ENCODE data around the gene MB21D2.

The MB21D2 gene

GRCh38 chr3:192930577-192930976 lies 12.9 kb upstream of the MB21D2 start:
- no peaks in the 10 kb centered on the region for H3K9me2 ChIP-seq (replicated peaks; ENCODE audit: insufficient read depth, low read length)
- no peak overlapping the region for H2AFZ ChIP-seq (ENCODE audit: low read depth, low read length, severe bottlenecking)
- no peak overlapping the region for H3K4me2 ChIP-seq (ENCODE audit: low read depth, low read length, poor library complexity, severe bottlenecking)
- no peak overlapping the region for H3K9ac ChIP-seq (ENCODE audit: low read length)
- H3F3A ChIP-seq (ENCODE audit: insufficient read depth), result no peaks in the 10 kb centered on the region
- no peaks in the 10 kb centered on the region for H3K79me2 ChIP-seq (ENCODE audit: insufficient read depth, low read length)
- H3K36me3 ChIP-seq (ENCODE audit: low read length), result no peaks in the 10 kb centered on the region
- no peaks in the 10 kb centered on the region for H4K20me1 ChIP-seq (ENCODE audit: low read depth, low read length)
- TF ChIP-seq CTCF (IDR thresholded peaks at IDR 0.05; ENCODE audit: insufficient read depth, low read length, poor library complexity, severe bottlenecking), result no peak
- TF ChIP-seq EZH2phosphoT487 (conservative IDR thresholded peaks at IDR 0.05; ENCODE audit: low read length), result no peak
- H3K9me3 ChIP-seq (ENCODE audit: insufficient read depth, low read length), result no peaks in the 10 kb centered on the region
- no peak overlapping the region for H3K27ac ChIP-seq (ENCODE audit: low read depth, low read length)
- H3K4me3 ChIP-seq (ENCODE audit: insufficient read depth, low read length, poor library complexity, severe bottlenecking), result no peak overlapping the region
- no peaks in the 10 kb centered on the region for H3K27me3 ChIP-seq (ENCODE audit: low read length)

- H3F3A ChIP-seq (ENCODE audit: insufficient read depth), result no peaks in the 10 kb centered on the region
- H3K9me2 ChIP-seq (replicated peaks; ENCODE audit: insufficient read depth, low read length), result no peaks in the 10 kb centered on the region
- H3K9me3 ChIP-seq (ENCODE audit: insufficient read depth, low read length), result no peaks in the 10 kb centered on the region
- H4K20me1 ChIP-seq (ENCODE audit: low read depth, low read length), result no peaks in the 10 kb centered on the region
- H3K79me2 ChIP-seq (ENCODE audit: insufficient read depth, low read length), result no peaks in the 10 kb centered on the region
- no peak for TF ChIP-seq CTCF (IDR thresholded peaks at IDR 0.05; ENCODE audit: insufficient read depth, low read length, poor library complexity, severe bottlenecking)
- TF ChIP-seq EZH2phosphoT487 (conservative IDR thresholded peaks at IDR 0.05; ENCODE audit: low read length), result no peak
- H2AFZ ChIP-seq (ENCODE audit: low read depth, low read length, severe bottlenecking), result no peak overlapping the region
- H3K36me3 ChIP-seq (ENCODE audit: low read length), result no peaks in the 10 kb centered on the region
- no peaks in the 10 kb centered on the region for H3K27me3 ChIP-seq (ENCODE audit: low read length)
- no peak overlapping the region for H3K27ac ChIP-seq (ENCODE audit: low read depth, low read length)
- H3K9ac ChIP-seq (ENCODE audit: low read length), result no peak overlapping the region
- no peak overlapping the region for H3K4me3 ChIP-seq (ENCODE audit: insufficient read depth, low read length, poor library complexity, severe bottlenecking)
- H3K4me2 ChIP-seq (ENCODE audit: low read depth, low read length, poor library complexity, severe bottlenecking), result no peak overlapping the region
Measured at GRCh38 chr3:192929755-192930547, 12.3 kb upstream of the MB21D2 start.

GRCh38 chr3:192929146-192929545 lies 11.5 kb upstream of the MB21D2 start:
- H3K9ac ChIP-seq (ENCODE audit: low read length), result no peak overlapping the region
- H3K4me2 ChIP-seq (ENCODE audit: low read depth, low read length, poor library complexity, severe bottlenecking), result no peak overlapping the region
- H3F3A ChIP-seq (ENCODE audit: insufficient read depth), result no peaks in the 10 kb centered on the region
- no peaks in the 10 kb centered on the region for H4K20me1 ChIP-seq (ENCODE audit: low read depth, low read length)
- no peak overlapping the region for H2AFZ ChIP-seq (ENCODE audit: low read depth, low read length, severe bottlenecking)
- H3K4me3 ChIP-seq (ENCODE audit: insufficient read depth, low read length, poor library complexity, severe bottlenecking), result no peak overlapping the region
- no peaks in the 10 kb centered on the region for H3K27me3 ChIP-seq (ENCODE audit: low read length)
- TF ChIP-seq EZH2phosphoT487 (conservative IDR thresholded peaks at IDR 0.05; ENCODE audit: low read length) (no peak), CTCF (IDR thresholded peaks at IDR 0.05; ENCODE audit: insufficient read depth, low read length, poor library complexity, severe bottlenecking) (no peak)
- H3K36me3 ChIP-seq (ENCODE audit: low read length), result no peaks in the 10 kb centered on the region
- no peaks in the 10 kb centered on the region for H3K9me3 ChIP-seq (ENCODE audit: insufficient read depth, low read length)
- H3K79me2 ChIP-seq (ENCODE audit: insufficient read depth, low read length), result no peaks in the 10 kb centered on the region
- no peak overlapping the region for H3K27ac ChIP-seq (ENCODE audit: low read depth, low read length)
- H3K9me2 ChIP-seq (replicated peaks; ENCODE audit: insufficient read depth, low read length), result no peaks in the 10 kb centered on the region

Data from SU-DHL-6 (cell line).